Measurements from ENCODE around the gene TRPM6. TPM values are rescaled to one million over a fixed set of nuclear protein-coding genes. Genes with fewer than 3 reads are reported as not detected.
A peak's percentile ranks its signal among the peaks of the same experiment; 100 is the strongest.

TRPM6 gene
- total RNA-seq, 1 donor from 2014 or later = 0.18 TPM

GRCh38 chr9:74742792-74743730, 144.7 kb downstream of the TRPM6 start:
- H3K27ac Mint-ChIP-seq = no peak overlapping the region
- peaks cover 31% of the 10 kb centered on the region for H3K27me3 Mint-ChIP-seq (ENCODE audit: low read depth)
- peak; percentile 79 for TF ChIP-seq CTCF (IDR thresholded peaks at IDR 0.05; ENCODE audit: unreplicated experiment)
- peaks cover 4% of the 10 kb centered on the region for H3K9me3 Mint-ChIP-seq
- DNase-seq (ENCODE audit: low spot score in 2 of 2, unreplicated experiment in 2 of 2) = peak in 1 of 2 experiments; percentile 43
- no peaks in the 10 kb centered on the region for H3K36me3 Mint-ChIP-seq
- H3K4me3 Mint-ChIP-seq = no peak overlapping the region
- H3K4me1 Mint-ChIP-seq = peaks cover 2% of the 10 kb centered on the region

- no peak for TF ChIP-seq CTCF (IDR thresholded peaks at IDR 0.05; ENCODE audit: unreplicated experiment)
- Mint-ChIP-seq H3K4me1 (peaks cover 2% of the 10 kb centered on the region), H3K36me3 (no peaks in the 10 kb centered on the region), H3K27me3 (ENCODE audit: low read depth) (peaks cover 31% of the 10 kb centered on the region), H3K9me3 (peaks cover 4% of the 10 kb centered on the region), H3K27ac (no peak overlapping the region), H3K4me3 (no peak overlapping the region)
- DNase-seq (ENCODE audit: low spot score in 2 of 2, unreplicated experiment in 2 of 2) = no peak
Measured at GRCh38 chr9:74742191-74742790, 145.4 kb downstream of the TRPM6 start.

- H3K4me3 Mint-ChIP-seq = no peak overlapping the region
- no peak overlapping the region for H3K27ac Mint-ChIP-seq
- no peaks in the 10 kb centered on the region for H3K9me3 Mint-ChIP-seq
Measured at GRCh38 chr9:74736646-74737045, 151.1 kb downstream of the TRPM6 start.

DNA sequence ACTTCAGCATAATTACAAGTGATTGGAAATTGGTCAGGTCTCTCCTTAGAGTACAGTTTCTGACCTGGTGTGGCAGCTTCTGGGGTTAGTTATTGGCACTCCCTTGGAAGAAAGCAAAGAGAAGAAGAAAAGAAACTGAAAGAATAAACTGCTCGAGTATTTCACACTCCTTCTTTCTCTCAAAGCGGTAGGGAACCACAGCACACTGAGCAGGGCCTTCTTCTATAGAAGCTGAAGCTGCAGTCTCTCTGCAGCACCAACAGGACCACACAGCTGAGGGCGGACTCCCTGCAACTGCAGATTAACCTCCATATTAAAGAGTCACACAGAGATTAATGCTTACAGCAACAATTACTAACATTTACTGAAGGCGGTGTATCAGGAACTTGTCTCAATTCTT, 152.0 kb downstream of the TRPM6 start:
- Mint-ChIP-seq H3K36me3 (no peaks in the 10 kb centered on the region), H3K9me3 (no peaks in the 10 kb centered on the region), H3K27me3 (ENCODE audit: low read depth) (peaks cover 19% of the 10 kb centered on the region), H3K4me3 (no peak overlapping the region), H3K4me1 (no peaks in the 10 kb centered on the region), H3K27ac (no peak overlapping the region)
- no peak for DNase-seq (ENCODE audit: low spot score in 2 of 2, unreplicated experiment in 2 of 2)
- no peak for TF ChIP-seq CTCF (IDR thresholded peaks at IDR 0.05; ENCODE audit: unreplicated experiment)

More at GRCh38 chr9:74736646-74737045, 151.1 kb downstream of the TRPM6 start:
- H3K4me1 Mint-ChIP-seq = no peaks in the 10 kb centered on the region
- H3K36me3 Mint-ChIP-seq = no peaks in the 10 kb centered on the region
- no peak for DNase-seq (ENCODE audit: low spot score in 2 of 2, unreplicated experiment in 2 of 2)
- TF ChIP-seq CTCF (IDR thresholded peaks at IDR 0.05; ENCODE audit: unreplicated experiment) = no peak
- H3K27me3 Mint-ChIP-seq (ENCODE audit: low read depth) = peaks cover 21% of the 10 kb centered on the region

DNA sequence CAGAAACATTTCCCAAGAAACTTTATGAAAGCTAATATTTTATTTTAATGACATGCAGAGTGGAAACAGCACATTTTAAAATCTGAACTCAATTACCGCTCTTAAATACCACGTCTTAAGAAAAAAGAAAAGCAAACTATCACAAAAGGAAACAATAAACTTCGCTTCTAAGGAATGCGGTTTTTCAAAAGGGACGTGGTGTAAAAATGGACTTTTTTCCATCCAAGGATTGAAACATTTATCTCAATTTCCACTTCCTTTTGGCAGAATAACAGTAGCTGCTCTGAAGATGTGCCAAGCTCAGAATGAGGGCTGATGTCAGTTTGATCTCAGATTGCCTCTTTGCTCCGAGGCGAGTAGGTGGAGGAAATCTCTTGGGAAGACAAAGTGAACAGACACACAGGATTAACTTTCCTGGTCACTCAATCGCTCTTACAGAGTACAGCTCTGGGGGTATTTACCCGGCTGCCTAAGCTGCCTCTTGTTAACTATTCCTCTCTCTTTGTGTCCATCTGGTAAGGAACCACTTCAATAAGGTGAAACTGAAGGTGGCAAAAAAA, 158.5 kb downstream of the TRPM6 start:
- Mint-ChIP-seq H3K9me3 (no peaks in the 10 kb centered on the region), H3K27ac (peak overlapping the region; percentile 10), H3K4me3 (peak overlapping the region; percentile 16), H3K36me3 (no peaks in the 10 kb centered on the region), H3K4me1 (peaks cover 35% of the 10 kb centered on the region), H3K27me3 (ENCODE audit: low read depth) (peaks cover 11% of the 10 kb centered on the region)
- TF ChIP-seq CTCF (IDR thresholded peaks at IDR 0.05; ENCODE audit: unreplicated experiment) = no peak
- no peak for DNase-seq (ENCODE audit: low spot score in 2 of 2, unreplicated experiment in 2 of 2)
